Upper lobe of left lung (tissue), 4 donors: ENCODE results near the gene RMDN2.

Source experiments
- EP300 ChIP-seq, 4 donors: sonication (generic); formaldehyde crosslinking; IDR thresholded peaks; one replicate each; pipeline ENCODE4 v1.5.1; 2017; ENCODE audit warnings: antibody characterized with exemption in 4 of 4, control low read depth in 2 of 4
- POLR2A ChIP-seq, 4 donors: fragments of 450-650 bp; IDR thresholded peaks; one replicate each; pipeline ENCODE4 v1.5.1; 2016 to 2017; ENCODE audit warnings: antibody characterized with exemption in 4 of 4, mild to moderate bottlenecking in 2 of 4
- POLR2AphosphoS5 ChIP-seq, 2 donors: sonication (generic); formaldehyde crosslinking; IDR thresholded peaks; one replicate each; pipeline ENCODE4 v1.5.1; 2017; ENCODE audit warnings: antibody characterized with exemption in 2 of 2
- TF ChIP-seq, protein P1 (sequence below), 6 experiments: fragments of 450-650 bp in 4 of 6; fragments of 200-600 bp in 2 of 6; sonication (generic) in 2 of 6; IDR thresholded peaks; one replicate each; pipeline ENCODE4 v1.5.1; 2016 to 2019; ENCODE audit warnings: antibody characterized with exemption in 6 of 6

DNA sequence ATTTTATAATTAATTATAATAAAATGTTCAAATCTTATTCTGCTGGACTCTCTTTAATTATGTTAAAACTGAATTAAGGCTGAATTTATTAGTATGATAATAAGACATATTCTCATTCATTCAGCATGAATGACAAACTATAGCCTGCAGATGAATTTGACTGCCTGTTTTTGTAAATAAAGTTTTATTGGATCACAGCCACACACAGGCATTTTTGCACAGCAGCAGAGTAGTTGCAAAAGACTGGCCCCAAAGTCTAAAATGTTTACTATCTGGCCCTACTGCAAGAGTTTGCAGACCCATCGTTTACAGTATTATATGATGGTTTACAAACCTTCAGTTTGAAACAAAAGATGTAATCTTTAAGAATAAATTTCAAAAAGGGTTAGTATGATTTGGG lies 58.6 kb downstream of the RMDN2 start:
- TF ChIP-seq, protein P1, sequence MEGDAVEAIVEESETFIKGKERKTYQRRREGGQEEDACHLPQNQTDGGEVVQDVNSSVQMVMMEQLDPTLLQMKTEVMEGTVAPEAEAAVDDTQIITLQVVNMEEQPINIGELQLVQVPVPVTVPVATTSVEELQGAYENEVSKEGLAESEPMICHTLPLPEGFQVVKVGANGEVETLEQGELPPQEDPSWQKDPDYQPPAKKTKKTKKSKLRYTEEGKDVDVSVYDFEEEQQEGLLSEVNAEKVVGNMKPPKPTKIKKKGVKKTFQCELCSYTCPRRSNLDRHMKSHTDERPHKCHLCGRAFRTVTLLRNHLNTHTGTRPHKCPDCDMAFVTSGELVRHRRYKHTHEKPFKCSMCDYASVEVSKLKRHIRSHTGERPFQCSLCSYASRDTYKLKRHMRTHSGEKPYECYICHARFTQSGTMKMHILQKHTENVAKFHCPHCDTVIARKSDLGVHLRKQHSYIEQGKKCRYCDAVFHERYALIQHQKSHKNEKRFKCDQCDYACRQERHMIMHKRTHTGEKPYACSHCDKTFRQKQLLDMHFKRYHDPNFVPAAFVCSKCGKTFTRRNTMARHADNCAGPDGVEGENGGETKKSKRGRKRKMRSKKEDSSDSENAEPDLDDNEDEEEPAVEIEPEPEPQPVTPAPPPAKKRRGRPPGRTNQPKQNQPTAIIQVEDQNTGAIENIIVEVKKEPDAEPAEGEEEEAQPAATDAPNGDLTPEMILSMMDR (IDR thresholded peaks at IDR 0.05) = no peak
- no peak for TF ChIP-seq EP300 (IDR thresholded peaks at IDR 0.05)
- TF ChIP-seq POLR2A (IDR thresholded peaks at IDR 0.05) = no peak
- no peak for TF ChIP-seq POLR2AphosphoS5 (IDR thresholded peaks at IDR 0.05)
